CD4-positive, alpha-beta T cell treated with Interleukin-10 for 1 hour (primary cell): ENCODE results near the gene CCDC70.

Source experiments
- DNase-seq: peaks from one replicate; pipeline ENCODE4 v3.0.0-alpha.2; 2020

CCDC70 gene

DNA sequence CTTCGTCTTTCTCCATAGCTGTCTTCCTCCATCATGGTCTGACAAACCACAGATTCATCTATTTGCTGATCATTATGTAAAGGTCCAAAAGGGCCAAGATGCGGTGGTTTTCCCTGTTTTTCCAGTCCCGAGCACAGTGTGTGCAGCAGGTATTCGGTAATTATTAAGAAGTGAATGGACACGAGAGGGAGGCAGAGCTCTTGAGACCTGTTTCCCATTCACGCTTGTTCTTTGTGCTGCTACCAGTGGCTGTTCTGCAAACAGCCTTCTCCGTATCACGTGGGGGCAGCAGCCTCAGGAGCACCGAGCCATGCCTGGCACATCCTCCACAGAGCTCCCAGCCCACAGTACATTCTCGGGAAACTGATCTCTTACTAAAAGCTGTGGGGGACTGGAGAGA lies 50.3 kb downstream of the CCDC70 start:
- no peak for DNase-seq

DNA sequence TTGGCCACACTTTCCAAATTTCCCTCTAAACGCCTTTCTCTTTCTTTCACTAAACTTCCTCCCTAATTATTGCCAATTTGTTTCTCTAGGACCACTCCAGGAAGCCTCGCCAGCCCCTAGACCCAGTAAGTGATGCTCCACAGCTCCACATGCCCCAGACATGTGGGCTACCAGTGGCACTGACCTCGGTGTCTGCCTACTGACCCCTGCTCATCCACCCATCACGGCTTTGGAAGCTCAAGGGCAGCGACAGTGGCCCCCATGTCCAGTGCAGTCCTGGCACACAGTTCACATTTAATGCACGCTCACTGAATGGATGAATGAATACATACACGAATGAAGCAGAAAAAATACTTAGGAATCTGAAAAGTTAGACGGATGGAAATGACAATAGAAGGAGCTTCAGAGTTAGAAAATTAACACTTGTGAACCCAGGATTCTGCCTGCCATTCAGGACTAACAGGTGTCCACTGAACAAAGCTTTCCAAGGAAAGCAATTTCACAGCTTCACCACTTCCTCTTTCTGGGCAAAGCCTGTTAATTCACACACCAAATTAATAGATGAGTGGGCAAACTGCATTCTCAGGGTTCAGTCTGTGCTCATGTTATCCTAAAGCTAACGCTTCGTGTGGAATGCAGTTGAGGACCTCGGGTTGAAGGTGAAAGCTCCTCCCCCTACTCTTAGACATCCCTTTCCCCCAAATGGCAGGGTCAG lies 50.9 kb downstream of the CCDC70 start:
- no peak for DNase-seq

DNA sequence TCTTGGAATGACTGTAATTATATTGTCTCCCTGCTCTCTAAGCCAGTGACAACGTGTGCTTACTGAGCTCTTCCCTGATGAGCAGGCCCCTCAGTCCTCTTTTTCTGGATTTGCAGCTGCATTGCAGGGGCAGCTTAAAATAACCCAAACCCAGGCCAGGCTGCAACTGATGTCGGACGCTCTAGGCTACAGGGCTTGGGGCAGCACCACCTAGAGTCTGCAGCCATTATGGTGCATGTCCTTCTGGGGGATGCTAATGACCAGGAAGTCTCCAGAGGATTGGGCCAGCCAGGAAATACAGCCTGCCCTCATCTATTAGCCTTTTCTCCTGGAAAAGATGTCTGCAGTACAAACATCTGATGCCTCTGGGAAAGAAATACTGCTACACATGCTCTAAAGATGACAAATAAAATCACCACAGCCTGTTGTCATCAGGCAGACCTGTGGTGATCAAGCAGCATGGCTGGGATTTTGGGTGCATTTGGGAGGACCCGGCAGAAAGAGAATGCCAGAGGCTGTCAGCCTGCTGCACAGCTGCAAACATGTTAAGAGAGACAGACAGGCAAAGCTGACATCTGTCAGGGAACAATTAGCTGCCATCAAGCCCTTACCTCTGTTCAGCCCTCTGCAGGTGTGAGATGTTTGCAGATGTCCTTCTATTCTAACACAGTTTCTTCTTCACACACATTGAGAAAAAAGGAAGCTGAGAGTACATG lies 51.8 kb downstream of the CCDC70 start:
- no peak for DNase-seq

DNA sequence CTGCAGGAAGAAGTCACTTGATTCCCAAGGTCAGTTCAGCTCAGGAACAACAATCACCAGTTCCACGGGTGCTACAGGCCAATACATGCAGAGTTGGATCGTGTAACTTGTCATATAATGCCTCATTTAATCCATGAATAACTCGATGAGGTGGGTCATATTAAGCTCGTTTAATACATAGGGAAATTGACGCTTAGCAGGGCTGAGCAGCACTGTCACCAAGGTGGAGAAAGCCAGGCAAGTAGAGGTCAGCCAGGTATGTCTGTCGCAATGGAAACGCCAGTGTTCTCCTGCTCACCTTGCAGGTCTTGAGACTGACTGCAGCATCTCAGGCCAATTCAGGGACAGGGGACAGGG lies 52.3 kb downstream of the CCDC70 start:
- no peak for DNase-seq
